ENCODE results near the gene MDM1. TPM values are rescaled to one million over a fixed set of nuclear protein-coding genes. Genes with fewer than 3 reads are reported as not detected.

The MDM1 gene
- total and polyA plus RNA-seq, 10 donors = 13.5 to 38.9 (median 21.9) TPM

- Histone ChIP-seq H3K27me3 (replicated peaks in 1 of 7) (no peaks in the 10 kb centered on the region), H3K4me1 (peaks cover 0 to 4% (median 0%) of the 10 kb centered on the region in 6 donors), H3K36me3 (no peaks in the 10 kb centered on the region), H3K27ac (no peak overlapping the region), H3K4me3 (no peak overlapping the region), H3K9me3 (no peaks in the 10 kb centered on the region)
- intact Hi-C loops (cut with DNase I; ENCODE audit: low total_unique reads) = no loop called here
- DNase-seq = no peak
- TF ChIP-seq POLR2AphosphoS5 (IDR thresholded peaks at IDR 0.05) (no peak), POLR2A (IDR thresholded peaks at IDR 0.05) (no peak)
- TF ChIP-seq, protein P1, sequence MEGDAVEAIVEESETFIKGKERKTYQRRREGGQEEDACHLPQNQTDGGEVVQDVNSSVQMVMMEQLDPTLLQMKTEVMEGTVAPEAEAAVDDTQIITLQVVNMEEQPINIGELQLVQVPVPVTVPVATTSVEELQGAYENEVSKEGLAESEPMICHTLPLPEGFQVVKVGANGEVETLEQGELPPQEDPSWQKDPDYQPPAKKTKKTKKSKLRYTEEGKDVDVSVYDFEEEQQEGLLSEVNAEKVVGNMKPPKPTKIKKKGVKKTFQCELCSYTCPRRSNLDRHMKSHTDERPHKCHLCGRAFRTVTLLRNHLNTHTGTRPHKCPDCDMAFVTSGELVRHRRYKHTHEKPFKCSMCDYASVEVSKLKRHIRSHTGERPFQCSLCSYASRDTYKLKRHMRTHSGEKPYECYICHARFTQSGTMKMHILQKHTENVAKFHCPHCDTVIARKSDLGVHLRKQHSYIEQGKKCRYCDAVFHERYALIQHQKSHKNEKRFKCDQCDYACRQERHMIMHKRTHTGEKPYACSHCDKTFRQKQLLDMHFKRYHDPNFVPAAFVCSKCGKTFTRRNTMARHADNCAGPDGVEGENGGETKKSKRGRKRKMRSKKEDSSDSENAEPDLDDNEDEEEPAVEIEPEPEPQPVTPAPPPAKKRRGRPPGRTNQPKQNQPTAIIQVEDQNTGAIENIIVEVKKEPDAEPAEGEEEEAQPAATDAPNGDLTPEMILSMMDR (IDR thresholded peaks at IDR 0.05 in 8 of 11, conservative IDR thresholded peaks at IDR 0.05 in 3 of 11) = no peak
- WGBS, 5 donors = 55 to 75% (median 73%) methylated on average over 2 of the region's 2 CpGs
Observed at GRCh38 chr12:68344126-68344525, 12.0 kb upstream of the MDM1 start.

GRCh38 chr12:68342966-68343365, 10.8 kb upstream of the MDM1 start:
- DNase-seq = no peak
- Histone ChIP-seq H3K4me1 (peaks cover 0 to 4% (median 0%) of the 10 kb centered on the region in 6 donors), H3K4me3 (no peak overlapping the region), H3K36me3 (no peaks in the 10 kb centered on the region), H3K27me3 (replicated peaks in 1 of 7) (no peaks in the 10 kb centered on the region), H3K9me3 (no peaks in the 10 kb centered on the region), H3K27ac (no peak overlapping the region)
- TF ChIP-seq POLR2A (IDR thresholded peaks at IDR 0.05) (no peak), POLR2AphosphoS5 (IDR thresholded peaks at IDR 0.05) (no peak)
- 40 to 54% (median 46%) methylated on average over 3 of the region's 3 CpGs for WGBS, 5 donors
- intact Hi-C loops (cut with DNase I; ENCODE audit: low total_unique reads) = no loop called here

GRCh38 chr12:68341822-68342221, 9.7 kb upstream of the MDM1 start:
- Histone ChIP-seq H3K27me3 (replicated peaks in 1 of 7) (no peaks in the 10 kb centered on the region), H3K27ac (no peak overlapping the region), H3K4me3 (no peak overlapping the region), H3K4me1 (peaks cover 0 to 4% (median 0%) of the 10 kb centered on the region in 6 donors), H3K9me3 (no peaks in the 10 kb centered on the region), H3K36me3 (no peaks in the 10 kb centered on the region)
- intact Hi-C loops (cut with DNase I; ENCODE audit: low total_unique reads) = no loop called here
- 86 to 98% (median 94%) methylated on average over 2 of the region's 2 CpGs for WGBS, 5 donors
- TF ChIP-seq POLR2A (IDR thresholded peaks at IDR 0.05) (no peak), POLR2AphosphoS5 (IDR thresholded peaks at IDR 0.05) (no peak)
- TF ChIP-seq, protein P1 (IDR thresholded peaks at IDR 0.05 in 8 of 11, conservative IDR thresholded peaks at IDR 0.05 in 3 of 11) = no peak
- no peak for DNase-seq

DNA sequence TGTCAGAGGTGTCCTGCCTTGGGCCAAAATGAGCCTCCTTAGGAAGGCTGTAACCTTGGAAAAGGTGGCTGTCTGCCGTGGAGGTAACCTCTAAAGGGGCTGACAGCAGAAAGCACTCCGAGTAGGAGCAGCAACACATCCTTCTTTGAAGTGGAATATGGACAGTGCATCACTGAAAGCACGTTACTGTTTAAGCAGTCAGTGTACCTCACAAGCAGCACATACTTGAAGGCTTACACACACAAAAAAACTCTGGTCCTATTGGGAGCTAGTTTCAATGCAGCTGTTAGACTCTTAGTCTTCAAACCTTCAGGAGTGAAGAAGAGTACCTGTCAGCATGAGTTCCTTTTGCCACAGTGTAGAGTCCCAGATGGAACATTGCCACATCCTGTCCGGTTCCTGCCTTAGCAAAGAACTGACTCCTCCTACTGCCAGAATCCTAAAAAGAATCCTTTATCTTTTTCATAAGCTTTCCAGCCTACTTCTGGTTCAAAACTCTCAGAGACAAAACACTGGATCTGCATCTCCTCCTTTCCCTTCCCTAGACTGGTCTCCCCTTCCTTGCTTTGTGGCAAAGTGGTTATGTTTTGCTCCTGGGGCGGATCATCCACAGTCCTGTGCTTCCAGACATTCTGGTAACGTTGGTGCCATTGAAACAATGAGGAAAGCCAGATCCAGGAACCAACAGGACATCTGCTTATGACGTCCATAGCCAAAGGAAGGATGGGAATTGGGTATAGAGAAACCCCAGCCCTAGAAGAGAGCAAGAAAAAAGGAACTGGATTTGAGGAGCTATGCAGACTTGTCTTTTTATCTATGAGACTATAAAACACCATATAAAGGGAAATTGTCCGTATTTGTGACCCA, 8.5 kb upstream of the MDM1 start:
- intact Hi-C loops (cut with DNase I; ENCODE audit: low total_unique reads) = no loop called here
- H3K4me3 ChIP-seq = no peak overlapping the region
- no peaks in the 10 kb centered on the region for H3K9me3 ChIP-seq
- H3K4me1 ChIP-seq = peaks cover 0 to 4% (median 0%) of the 10 kb centered on the region in 6 donors
- no peaks in the 10 kb centered on the region for H3K36me3 ChIP-seq
- TF ChIP-seq, protein P1 (IDR thresholded peaks at IDR 0.05 in 8 of 11, conservative IDR thresholded peaks at IDR 0.05 in 3 of 11) = no peak
- TF ChIP-seq POLR2A (IDR thresholded peaks at IDR 0.05) (no peak), POLR2AphosphoS5 (IDR thresholded peaks at IDR 0.05) (no peak)
- WGBS, 5 donors = 50 to 68% (median 64%) methylated on average over 8 of the region's 8 CpGs
- no peak overlapping the region for H3K27ac ChIP-seq
- DNase-seq = no peak
- no peaks in the 10 kb centered on the region for H3K27me3 ChIP-seq (replicated peaks in 1 of 7)
